Peyer's patch (tissue), 4 donors: ENCODE results near the gene STARD9.

Experiments used
- POLR2A ChIP-seq, 2 donors: fragments of 450-650 bp; IDR thresholded peaks; one replicate each; pipeline ENCODE4 v1.5.1; 2017; ENCODE audit warnings: antibody characterized with exemption in 2 of 2, mild to moderate bottlenecking in 2 of 2, moderate library complexity in 2 of 2
- TF ChIP-seq, protein P1 (sequence below), 6 experiments: fragments of 450-650 bp in 4 of 6; fragments of 200-600 bp in 2 of 6; sonication (generic) in 1 of 6; IDR thresholded peaks; one replicate each; pipeline ENCODE4 v1.5.1; 2017 to 2019; ENCODE audit warnings: antibody characterized with exemption in 6 of 6, mild to moderate bottlenecking in 3 of 6, moderate library complexity in 1 of 6

GRCh38 chr15:42590619-42591237 lies 15.3 kb downstream of the STARD9 start:
- TF ChIP-seq, protein P1, sequence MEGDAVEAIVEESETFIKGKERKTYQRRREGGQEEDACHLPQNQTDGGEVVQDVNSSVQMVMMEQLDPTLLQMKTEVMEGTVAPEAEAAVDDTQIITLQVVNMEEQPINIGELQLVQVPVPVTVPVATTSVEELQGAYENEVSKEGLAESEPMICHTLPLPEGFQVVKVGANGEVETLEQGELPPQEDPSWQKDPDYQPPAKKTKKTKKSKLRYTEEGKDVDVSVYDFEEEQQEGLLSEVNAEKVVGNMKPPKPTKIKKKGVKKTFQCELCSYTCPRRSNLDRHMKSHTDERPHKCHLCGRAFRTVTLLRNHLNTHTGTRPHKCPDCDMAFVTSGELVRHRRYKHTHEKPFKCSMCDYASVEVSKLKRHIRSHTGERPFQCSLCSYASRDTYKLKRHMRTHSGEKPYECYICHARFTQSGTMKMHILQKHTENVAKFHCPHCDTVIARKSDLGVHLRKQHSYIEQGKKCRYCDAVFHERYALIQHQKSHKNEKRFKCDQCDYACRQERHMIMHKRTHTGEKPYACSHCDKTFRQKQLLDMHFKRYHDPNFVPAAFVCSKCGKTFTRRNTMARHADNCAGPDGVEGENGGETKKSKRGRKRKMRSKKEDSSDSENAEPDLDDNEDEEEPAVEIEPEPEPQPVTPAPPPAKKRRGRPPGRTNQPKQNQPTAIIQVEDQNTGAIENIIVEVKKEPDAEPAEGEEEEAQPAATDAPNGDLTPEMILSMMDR (IDR thresholded peaks at IDR 0.05) = no peak
- no peak for TF ChIP-seq POLR2A (IDR thresholded peaks at IDR 0.05)
